Ectodermal cell (in vitro differentiated cells): ENCODE results near the gene BAIAP2.

ENCODE experiments used
- H3K27ac ChIP-seq: 2 replicates; pipeline ENCODE4 v1.7.0; 2013; ENCODE audit warnings: mild to moderate bottlenecking, low read depth, low read length; ENCODE audit not compliant: insufficient read depth, poor library complexity, severe bottlenecking
- H3K27me3 ChIP-seq: 2 replicates; pipeline ENCODE4 v1.7.0; 2013; ENCODE audit warnings: mild to moderate bottlenecking, low read length; ENCODE audit not compliant: insufficient read depth, control insufficient read depth, poor library complexity, severe bottlenecking
- H3K36me3 ChIP-seq: one replicate; pipeline ENCODE4 v1.7.0; 2013; ENCODE audit warnings: low read length; ENCODE audit not compliant: control insufficient read depth, insufficient read depth
- H3K4me1 ChIP-seq: one replicate; pipeline ENCODE4 v1.7.0; 2013; ENCODE audit warnings: low read length; ENCODE audit not compliant: control insufficient read depth, insufficient read depth
- H3K4me3 ChIP-seq: 2 replicates; pipeline ENCODE4 v1.7.0; 2013; ENCODE audit warnings: low read depth, low read length, control low read depth; ENCODE audit not compliant: insufficient read depth
- H3K9me3 ChIP-seq: 2 replicates; pipeline ENCODE4 v1.7.0; 2013; ENCODE audit warnings: mild to moderate bottlenecking, low read length, moderate library complexity; ENCODE audit not compliant: control insufficient read depth
- WGBS, 2 experiments: methylation state at CpG; one replicate each; pipeline ENCODE4 v1.1.7; 2013; ENCODE audit warnings: missing lambda C conversion rate in 2 of 2; 5-methylcytosine and 5-hydroxymethylcytosine counted together

BAIAP2 gene

GRCh38 chr17:81097134-81097942 is 62.4 kb downstream of the BAIAP2 start:
- WGBS, 2 experiments = 25 to 29% methylated on average over 31 of the region's 31 CpGs
- no peak overlapping the region for H3K27ac ChIP-seq
- H3K36me3 ChIP-seq = no peaks in the 10 kb centered on the region
- no peaks in the 10 kb centered on the region for H3K9me3 ChIP-seq
- no peaks in the 10 kb centered on the region for H3K27me3 ChIP-seq
- H3K4me3 ChIP-seq = no peak overlapping the region
- H3K4me1 ChIP-seq = peaks cover 66% of the 10 kb centered on the region

- 88 to 90% methylated on average over 13 of the region's 13 CpGs for WGBS, 2 experiments
- Histone ChIP-seq H3K27ac (no peak overlapping the region), H3K27me3 (no peaks in the 10 kb centered on the region), H3K36me3 (no peaks in the 10 kb centered on the region), H3K9me3 (no peaks in the 10 kb centered on the region), H3K4me3 (no peak overlapping the region), H3K4me1 (peaks cover 60% of the 10 kb centered on the region)
These were observed 63.0 kb downstream of the BAIAP2 start for GRCh38 chr17:81097943-81098308.

- WGBS, 2 experiments = 95% methylated on average over 23 of the region's 23 CpGs
- H3K27me3 ChIP-seq = no peaks in the 10 kb centered on the region
- H3K4me3 ChIP-seq = no peak overlapping the region
- peaks cover 8% of the 10 kb centered on the region for H3K36me3 ChIP-seq
- H3K4me1 ChIP-seq = peaks cover 41% of the 10 kb centered on the region
- H3K27ac ChIP-seq = no peak overlapping the region
- H3K9me3 ChIP-seq = no peaks in the 10 kb centered on the region
These were observed 64.9 kb downstream of the BAIAP2 start for GRCh38 chr17:81099888-81100287.

GRCh38 chr17:81100668-81101067 is 65.7 kb downstream of the BAIAP2 start:
- Histone ChIP-seq H3K27ac (no peak overlapping the region), H3K36me3 (peaks cover 8% of the 10 kb centered on the region), H3K4me1 (peaks cover 33% of the 10 kb centered on the region), H3K27me3 (no peaks in the 10 kb centered on the region), H3K4me3 (no peak overlapping the region), H3K9me3 (no peaks in the 10 kb centered on the region)
- 96% methylated on average over 10 of the region's 10 CpGs for WGBS, 2 experiments

GRCh38 chr17:81101614-81102306 is 66.8 kb downstream of the BAIAP2 start:
- peaks cover 8% of the 10 kb centered on the region for H3K36me3 ChIP-seq
- no peak overlapping the region for H3K4me3 ChIP-seq
- no peaks in the 10 kb centered on the region for H3K9me3 ChIP-seq
- peaks cover 22% of the 10 kb centered on the region for H3K4me1 ChIP-seq
- no peaks in the 10 kb centered on the region for H3K27me3 ChIP-seq
- no peak overlapping the region for H3K27ac ChIP-seq
- WGBS, 2 experiments = 47 to 51% methylated on average over 33 of the region's 33 CpGs

- Histone ChIP-seq H3K4me1 (peaks cover 17% of the 10 kb centered on the region), H3K27ac (no peak overlapping the region), H3K27me3 (no peaks in the 10 kb centered on the region), H3K9me3 (no peaks in the 10 kb centered on the region), H3K4me3 (no peak overlapping the region), H3K36me3 (peaks cover 8% of the 10 kb centered on the region)
- WGBS, 2 experiments = 96% methylated on average over 12 of the region's 12 CpGs
These were observed 67.4 kb downstream of the BAIAP2 start for GRCh38 chr17:81102352-81102751.

GRCh38 chr17:81102869-81103268 is 67.9 kb downstream of the BAIAP2 start:
- Histone ChIP-seq H3K4me1 (peaks cover 11% of the 10 kb centered on the region), H3K27me3 (no peaks in the 10 kb centered on the region), H3K36me3 (peaks cover 8% of the 10 kb centered on the region), H3K27ac (no peak overlapping the region), H3K9me3 (no peaks in the 10 kb centered on the region), H3K4me3 (no peak overlapping the region)
- WGBS, 2 experiments = 94 to 95% methylated on average over 17 of the region's 17 CpGs

- H3K4me1 ChIP-seq = peaks cover 8% of the 10 kb centered on the region
- H3K27ac ChIP-seq = no peak overlapping the region
- no peaks in the 10 kb centered on the region for H3K9me3 ChIP-seq
- peaks cover 8% of the 10 kb centered on the region for H3K36me3 ChIP-seq
- 96 to 97% methylated on average over 20 of the region's 20 CpGs for WGBS, 2 experiments
- no peaks in the 10 kb centered on the region for H3K27me3 ChIP-seq
- H3K4me3 ChIP-seq = no peak overlapping the region
These were observed 68.4 kb downstream of the BAIAP2 start for GRCh38 chr17:81103379-81103778.

- Histone ChIP-seq H3K4me1 (peaks cover 7% of the 10 kb centered on the region), H3K4me3 (no peak overlapping the region), H3K9me3 (no peaks in the 10 kb centered on the region), H3K27ac (no peak overlapping the region), H3K36me3 (peaks cover 8% of the 10 kb centered on the region), H3K27me3 (no peaks in the 10 kb centered on the region)
- WGBS, 2 experiments = 90 to 93% methylated on average over 24 of the region's 24 CpGs
These were observed 71.8 kb downstream of the BAIAP2 start for GRCh38 chr17:81106716-81107115.

- Histone ChIP-seq H3K36me3 (peaks cover 8% of the 10 kb centered on the region), H3K4me3 (no peak overlapping the region), H3K4me1 (peaks cover 4% of the 10 kb centered on the region), H3K27me3 (no peaks in the 10 kb centered on the region), H3K27ac (no peak overlapping the region), H3K9me3 (no peaks in the 10 kb centered on the region)
- WGBS, 2 experiments = 95 to 96% methylated on average over 9 of the region's 9 CpGs
These were observed 73.3 kb downstream of the BAIAP2 start for GRCh38 chr17:81108220-81108619.
